ENCODE measurements around the gene STX7.
A peak's percentile ranks its signal among the peaks of the same experiment; 100 is the strongest.

Gene STX7

DNA sequence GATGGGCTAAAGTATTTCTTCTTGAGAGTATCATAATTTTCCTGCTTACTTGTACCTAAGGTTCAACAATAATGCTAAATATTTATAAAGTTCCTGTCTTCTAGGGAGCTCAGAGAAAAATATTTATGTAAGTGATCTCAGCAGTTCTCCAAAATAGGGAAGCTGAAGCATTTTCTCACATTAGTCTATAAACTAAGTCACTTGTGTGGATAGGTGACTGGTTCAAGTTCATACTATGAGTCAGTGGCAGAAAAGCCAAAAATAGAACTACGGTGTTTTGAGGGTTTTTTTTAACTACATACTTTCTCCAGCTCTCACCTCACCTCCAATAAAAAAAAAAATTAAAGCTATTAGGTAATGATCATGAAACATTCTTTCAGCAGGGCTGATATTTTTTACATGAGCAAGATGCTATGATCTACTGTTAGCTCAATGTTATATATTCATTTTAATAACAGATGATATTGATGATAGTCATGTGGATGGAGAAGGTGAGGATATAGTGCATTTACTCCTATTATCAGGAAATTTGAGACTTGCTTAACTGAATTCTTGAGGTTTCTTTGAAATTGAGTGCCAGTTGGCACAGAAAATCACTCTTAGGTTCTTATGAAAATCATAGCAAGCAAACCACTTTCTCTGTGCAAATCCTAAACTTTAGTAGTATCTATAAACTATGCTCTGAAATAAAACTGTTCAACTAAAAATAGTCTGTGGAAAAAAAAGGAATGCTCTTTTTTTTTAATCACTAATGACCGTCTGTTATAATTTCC lies 107.6 kb downstream of the STX7 start:
- no peak for DNase-seq

DNA sequence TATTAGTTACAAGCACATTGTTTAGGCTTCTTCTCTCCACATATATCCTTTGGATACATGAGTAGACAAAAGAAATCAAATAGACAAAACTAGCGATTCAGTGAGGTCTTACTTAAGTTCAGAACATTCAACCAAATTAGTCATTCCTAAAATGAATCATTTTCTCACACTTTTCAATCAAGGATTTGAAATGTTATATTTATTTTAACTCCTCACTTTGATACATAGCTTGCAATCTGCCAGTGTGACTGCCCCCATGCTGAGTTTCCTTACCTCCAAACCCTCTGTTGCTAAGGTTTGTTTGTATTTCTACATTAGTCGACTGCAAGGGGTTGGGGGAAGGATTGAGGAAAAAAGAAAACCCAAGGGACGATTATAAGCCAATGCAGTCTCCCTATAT lies 108.2 kb downstream of the STX7 start:
- no peak for DNase-seq

DNA sequence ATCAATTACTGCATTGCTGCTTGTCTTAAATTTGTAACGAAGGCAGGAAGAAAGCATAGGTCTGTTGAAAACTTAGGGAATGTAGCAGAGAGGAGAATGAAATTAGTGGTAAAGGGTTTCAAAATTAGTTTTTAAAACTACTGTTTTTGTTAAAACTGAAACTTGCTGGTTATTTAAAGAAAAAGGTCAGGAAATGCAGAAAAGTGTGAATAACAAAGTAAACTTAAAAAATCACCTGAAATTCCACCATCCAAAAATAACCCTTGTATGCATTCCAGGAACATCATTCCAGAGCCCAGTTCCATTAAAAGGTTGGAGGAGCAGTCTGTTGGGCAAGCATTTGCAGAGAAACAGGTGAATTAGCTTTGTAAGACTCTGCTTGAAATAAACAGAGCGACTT lies 108.6 kb downstream of the STX7 start:
- no peak for DNase-seq

- no peak for DNase-seq
Measured at GRCh38 chr6:132401618-132402285, 111.2 kb downstream of the STX7 start.

- peak; percentile 56 for DNase-seq
Measured at GRCh38 chr6:132400883-132401617, 111.9 kb downstream of the STX7 start, which contains the start of gene MOXD1. Gene MOXD1, minus strand, starts transcription at chr6:132401475. Its CDS starts 49 bp downstream, at chr6:132401426.

GRCh38 chr6:132400555-132400882 lies 112.4 kb downstream of the STX7 start:
- DNase-seq = no peak

- no peak for DNase-seq
Measured at GRCh38 chr6:132399376-132400074, 113.4 kb downstream of the STX7 start.

Measured in activated CD8-positive, alpha-beta memory T cell treated with anti-CD3 and anti-CD28 coated beads, Interleukin-2, amount 50 U/mL, for 48 hours (primary cell).